ENCODE measurements around the gene OR5AN1.
A peak's percentile ranks its signal among the peaks of the same experiment; 100 is the strongest.
"Not testable (repeated sequence)": the region's sequence is repeated elsewhere in the genome, so short reads cannot be mapped to it uniquely, and the experiment has no call there.

OR5AN1 gene, protein sequence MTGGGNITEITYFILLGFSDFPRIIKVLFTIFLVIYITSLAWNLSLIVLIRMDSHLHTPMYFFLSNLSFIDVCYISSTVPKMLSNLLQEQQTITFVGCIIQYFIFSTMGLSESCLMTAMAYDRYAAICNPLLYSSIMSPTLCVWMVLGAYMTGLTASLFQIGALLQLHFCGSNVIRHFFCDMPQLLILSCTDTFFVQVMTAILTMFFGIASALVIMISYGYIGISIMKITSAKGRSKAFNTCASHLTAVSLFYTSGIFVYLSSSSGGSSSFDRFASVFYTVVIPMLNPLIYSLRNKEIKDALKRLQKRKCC

GRCh38 chr11:59358595-59358994, at the start of gene OR5AN1:
Gene OR5AN1, plus strand, starts transcription at chr11:59358895. Its CDS starts 5,564 bp downstream, at chr11:59364459.
- DNase-seq (ENCODE audit: low read depth, low spot score) = no peak

GRCh38 chr11:59335001-59335400, 23.7 kb upstream of the OR5AN1 start:
- no peak for DNase-seq (ENCODE audit: low read depth, low spot score)

DNA sequence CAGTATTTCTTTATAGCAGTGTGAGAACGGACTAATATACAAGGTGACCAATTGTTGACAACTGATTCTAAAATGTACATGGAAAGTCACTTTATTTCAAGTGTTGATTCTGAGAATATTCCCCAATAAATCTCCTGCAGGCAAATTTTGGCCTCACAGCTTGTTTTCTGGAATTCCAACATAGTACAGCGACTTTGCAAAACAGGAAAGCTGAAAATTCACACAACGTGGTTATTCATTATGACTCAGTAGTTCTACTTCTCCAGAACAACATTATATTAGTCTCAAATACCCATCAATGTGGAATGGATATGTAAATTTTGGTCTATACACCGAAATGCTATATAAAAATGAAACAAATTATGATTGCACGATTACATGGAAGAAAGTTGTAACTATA, 22.5 kb upstream of the OR5AN1 start:
- DNase-seq (ENCODE audit: low read depth, low spot score) = no peak

DNA sequence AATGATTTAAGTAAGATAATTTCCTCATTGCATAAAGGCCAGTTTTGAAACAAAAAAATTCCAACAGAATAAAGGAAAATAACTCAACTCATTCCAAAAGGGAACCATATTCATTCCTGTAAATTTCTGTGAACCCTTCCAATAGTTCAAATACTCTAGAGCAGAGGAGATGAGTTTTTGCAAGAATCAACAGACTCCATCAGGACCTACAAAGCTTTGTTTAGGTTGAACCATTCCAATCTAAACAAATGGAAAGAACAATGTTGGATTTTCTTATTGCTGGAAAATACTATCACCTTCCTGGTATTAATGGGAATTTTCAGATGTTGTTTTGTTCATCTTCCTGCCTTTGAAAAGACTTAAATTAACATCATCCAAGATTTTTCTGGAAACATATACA, 21.8 kb upstream of the OR5AN1 start:
- no peak for DNase-seq (ENCODE audit: low read depth, low spot score)

DNA sequence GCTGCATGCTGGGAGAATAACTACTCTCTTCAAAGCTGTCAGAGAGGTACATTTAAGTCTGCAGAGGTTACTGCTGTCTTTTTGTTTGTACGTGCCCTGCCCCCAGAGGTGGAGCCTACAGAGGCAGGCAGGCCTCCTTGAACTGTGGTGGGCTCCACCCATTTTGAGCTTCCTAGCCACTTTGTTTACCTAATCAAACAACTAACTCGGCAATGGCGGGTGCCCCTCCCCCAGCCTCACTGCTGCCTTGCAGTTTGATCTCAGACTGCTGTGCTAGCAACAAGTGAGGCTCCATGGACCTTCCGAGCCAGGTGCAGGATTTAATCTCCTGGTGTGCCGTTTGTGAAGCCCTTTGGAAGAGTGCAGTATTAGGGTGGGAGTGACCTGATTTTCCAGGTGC, 9.0 kb upstream of the OR5AN1 start:
- DNase-seq (ENCODE audit: low read depth, low spot score) = not testable (repeated sequence)

- DNase-seq (ENCODE audit: low read depth, low spot score) = no peak
These were observed 3.5 kb upstream of the OR5AN1 start for GRCh38 chr11:59355226-59355625.

- DNase-seq (ENCODE audit: low read depth, low spot score) = no peak
These were observed 2.1 kb upstream of the OR5AN1 start for GRCh38 chr11:59356561-59356960.

- DNase-seq (ENCODE audit: low read depth, low spot score) = no peak
These were observed 675 bp upstream of the OR5AN1 start for GRCh38 chr11:59358020-59358419.

GRCh38 chr11:59365232-59366018, 6.7 kb downstream of the OR5AN1 start:
- DNase-seq (ENCODE audit: low read depth, low spot score) = no peak

- no peak for DNase-seq (ENCODE audit: low read depth, low spot score)
These were observed 9.7 kb downstream of the OR5AN1 start for GRCh38 chr11:59368238-59369022.

GRCh38 chr11:59372324-59372723, 13.6 kb downstream of the OR5AN1 start:
- peak; percentile 15 for DNase-seq (ENCODE audit: low read depth, low spot score)

DNA sequence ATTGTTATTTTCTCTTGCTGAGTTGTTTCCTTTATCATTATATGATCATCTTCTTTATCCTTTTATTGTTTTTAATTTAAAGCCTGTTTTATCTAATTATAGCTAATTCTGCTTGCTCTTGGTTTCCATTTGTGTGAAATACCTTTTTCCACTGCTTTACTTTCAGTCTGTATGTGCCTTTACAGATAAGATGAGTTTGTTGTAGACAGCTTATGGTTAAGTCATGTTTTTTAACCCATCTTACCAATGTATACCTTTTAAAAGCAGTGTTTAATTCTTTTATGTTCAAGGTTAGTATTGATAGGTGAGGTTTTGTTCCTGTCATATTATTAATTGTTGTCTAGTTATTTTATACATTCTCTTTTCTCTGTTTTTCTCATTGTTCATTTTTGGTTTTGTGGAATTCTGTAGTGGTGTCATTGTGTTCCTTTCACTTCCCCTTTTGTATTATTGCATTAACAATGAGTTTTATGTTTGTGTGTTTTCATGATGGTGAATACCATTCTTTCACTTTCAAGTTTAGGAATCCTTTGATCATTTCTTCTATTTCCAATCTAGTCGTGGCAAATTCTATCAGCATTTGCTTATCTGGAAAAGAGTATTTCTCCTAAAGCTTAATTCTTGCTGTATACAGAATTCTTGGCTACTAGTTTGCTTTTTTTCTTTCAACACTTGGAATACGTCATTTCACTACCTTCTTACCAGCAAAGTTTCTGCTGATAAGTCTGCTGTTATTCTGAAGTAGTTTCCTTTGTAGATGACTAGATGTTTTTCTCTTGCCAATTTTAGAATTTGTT, 21.8 kb downstream of the OR5AN1 start:
- no peak for DNase-seq (ENCODE audit: low read depth, low spot score)

DNA sequence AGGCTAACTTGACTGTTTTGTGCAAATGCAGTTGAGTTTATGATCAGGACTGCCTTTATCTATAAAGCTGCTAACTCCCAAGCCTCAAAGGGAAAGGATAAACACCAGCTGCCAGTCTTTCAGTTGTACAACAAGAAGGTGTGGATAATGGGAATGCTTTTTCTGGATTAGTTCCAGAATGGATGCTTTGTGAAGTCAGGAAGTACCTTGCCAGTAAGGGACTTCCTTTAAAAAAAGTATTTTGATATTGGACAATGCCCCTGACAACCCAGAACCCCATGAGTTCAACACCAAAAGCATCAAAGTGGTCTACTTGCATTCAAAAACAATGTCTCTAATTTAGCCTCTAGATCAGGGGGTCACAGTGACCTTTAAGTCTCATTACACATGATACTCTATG, 35.5 kb downstream of the OR5AN1 start:
- DNase-seq (ENCODE audit: low read depth, low spot score) = no peak

GRCh38 chr11:59400461-59401261, 42.0 kb downstream of the OR5AN1 start:
- DNase-seq (ENCODE audit: low read depth, low spot score) = no peak

- DNase-seq (ENCODE audit: low read depth, low spot score) = no peak
These were observed 42.5 kb downstream of the OR5AN1 start for GRCh38 chr11:59401262-59401552.

- DNase-seq (ENCODE audit: low read depth, low spot score) = no peak
These were observed 44.9 kb downstream of the OR5AN1 start for GRCh38 chr11:59403546-59403945.

DNA sequence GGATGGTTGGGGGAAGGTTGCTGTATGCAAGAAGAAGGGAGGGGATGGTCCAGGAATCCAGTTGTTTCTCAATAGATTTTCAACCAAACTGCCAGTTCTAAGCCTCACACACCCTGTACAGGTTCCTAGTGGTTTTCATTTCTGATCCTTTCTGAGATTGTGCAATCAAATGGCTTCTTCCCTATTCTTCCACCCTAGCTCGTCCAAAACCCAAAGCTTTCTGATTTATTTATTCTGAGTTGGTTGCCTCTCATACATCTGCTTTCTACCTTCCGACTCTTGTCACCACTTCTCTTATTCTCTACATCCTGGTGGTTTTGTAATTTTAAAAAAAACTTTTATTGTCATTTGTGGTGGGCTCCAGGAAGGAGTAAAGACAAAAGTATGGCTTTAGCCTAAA, 55.0 kb downstream of the OR5AN1 start:
- DNase-seq (ENCODE audit: low read depth, low spot score) = no peak

- no peak for DNase-seq (ENCODE audit: low read depth, low spot score)
These were observed 56.4 kb downstream of the OR5AN1 start for GRCh38 chr11:59415111-59415510.

DNA sequence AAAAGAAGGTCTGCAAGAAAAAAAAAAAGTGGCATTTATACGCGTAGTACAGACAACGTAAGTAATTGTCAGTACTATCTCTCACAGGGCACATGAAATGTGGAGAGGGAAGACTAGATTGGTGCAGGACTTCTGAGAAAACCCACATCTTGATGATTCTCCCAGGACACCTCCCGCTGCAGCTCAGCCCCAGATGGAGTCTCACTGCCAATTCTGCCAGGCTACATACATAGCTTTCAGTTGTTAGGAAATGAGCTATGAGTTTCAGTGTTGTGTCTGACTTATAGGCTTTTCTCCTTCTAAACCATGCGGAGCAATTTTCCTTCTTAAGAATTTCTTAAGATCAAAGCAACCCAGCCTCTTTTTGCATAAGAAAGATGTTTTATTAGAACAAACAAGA, 57.9 kb downstream of the OR5AN1 start:
- DNase-seq (ENCODE audit: low read depth, low spot score) = no peak

- no peak for DNase-seq (ENCODE audit: low read depth, low spot score)
These were observed 58.3 kb downstream of the OR5AN1 start for GRCh38 chr11:59417023-59417422.

- DNase-seq (ENCODE audit: low read depth, low spot score) = no peak
These were observed 59.5 kb downstream of the OR5AN1 start for GRCh38 chr11:59418156-59418555.

Measured in ELF-1 (cell line).